ENCODE data around the gene CIAO1. TPM values are rescaled to one million over a fixed set of nuclear protein-coding genes. Genes with fewer than 3 reads are reported as not detected.

The CIAO1 gene
- polyA plus RNA-seq, 3 donors = 73.7 to 93.8 (median 89.4) TPM

DNA sequence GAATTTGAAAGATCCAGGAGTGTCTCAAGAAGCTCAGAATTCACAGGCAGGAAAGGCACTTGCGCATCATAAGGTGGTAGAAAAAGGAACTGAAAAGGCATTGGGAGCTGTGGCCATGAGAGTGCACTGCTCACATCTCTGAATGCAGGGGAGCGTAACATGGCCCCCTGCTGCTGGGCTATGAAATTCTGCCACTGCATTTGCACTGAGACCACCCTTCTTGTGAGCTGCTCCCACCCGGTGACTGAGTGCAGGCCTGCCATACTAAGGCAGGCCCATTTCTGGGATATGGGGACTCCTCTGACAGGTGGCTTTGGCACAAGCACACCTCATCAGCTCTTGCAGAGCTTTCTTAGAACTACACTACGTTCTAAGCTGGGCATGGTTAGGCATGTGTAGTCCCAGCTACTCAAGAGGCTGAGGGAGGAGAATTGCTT is 32.1 kb upstream of the CIAO1 start:
- Histone ChIP-seq H3K9ac (ENCODE audit: insufficient read depth, low read length, poor library complexity, severe bottlenecking) (no peak overlapping the region), H4K20me1 (ENCODE audit: insufficient read depth, low read length) (no peaks in the 10 kb centered on the region), H3K4me3 (replicated peaks in 1 of 3; ENCODE audit: low read depth in 2 of 3, low read length in 3 of 3) (peak overlapping the region in 1 of 3 experiments; percentile 8), H3K4me1 (ENCODE audit: control insufficient read depth in 1 of 2, insufficient read depth in 2 of 2, low read length in 2 of 2) (peaks cover 22 to 24% of the 10 kb centered on the region in 2 donors), H3K79me2 (ENCODE audit: insufficient read depth, low read length) (peaks cover 8% of the 10 kb centered on the region), H3K27me3 (ENCODE audit: control insufficient read depth in 2 of 2, insufficient read depth in 2 of 2, low read length in 2 of 2) (no peaks in the 10 kb centered on the region), H3K4me2 (replicated peaks; ENCODE audit: extremely low read depth, low read length, poor library complexity, severe bottlenecking) (peak overlapping the region; percentile 37), H3K36me3 (replicated peaks in 1 of 2; ENCODE audit: control insufficient read depth in 1 of 2, insufficient read depth in 2 of 2, low read length in 2 of 2) (peaks cover 2 to 21% of the 10 kb centered on the region in 2 donors), H2AFZ (ENCODE audit: insufficient read depth, low read depth, low read length, poor library complexity, severe bottlenecking) (peak overlapping the region; percentile 10), H3K27ac (ENCODE audit: low read depth in 1 of 2, low read length in 2 of 2) (peak overlapping the region; percentile 50 to 71), H3K9me3 (replicated peaks in 1 of 2; ENCODE audit: control insufficient read depth in 1 of 2, insufficient read depth in 1 of 2, low read length in 2 of 2) (no peaks in the 10 kb centered on the region)
- WGBS (ENCODE audit: insufficient coverage) = 46% methylated on average over 3 of the region's 4 CpGs
- peaks cover 0 to 3% (median 0%) of the 10 kb centered on the region in 7 donors for H3K9me3 Mint-ChIP-seq
- H3K4me1 Mint-ChIP-seq = peaks cover 18% of the 10 kb centered on the region
- H3K27ac Mint-ChIP-seq = peak overlapping the region; percentile 83 to 95 (median 93)
- intact Hi-C loops (cut with micrococcal nuclease) = no loop called here
- peaks cover 0 to 2% (median 0%) of the 10 kb centered on the region in 3 donors for H3K27me3 Mint-ChIP-seq (ENCODE audit: low read depth in 3 of 3)
- peak; percentile 43 to 64 (median 49) for DNase-seq
- peak overlapping the region in 1 of 2 donors; percentile 74 for H3K4me3 Mint-ChIP-seq
- peaks cover 17 to 27% of the 10 kb centered on the region in 2 donors for H3K36me3 Mint-ChIP-seq
- TF ChIP-seq, protein P1, sequence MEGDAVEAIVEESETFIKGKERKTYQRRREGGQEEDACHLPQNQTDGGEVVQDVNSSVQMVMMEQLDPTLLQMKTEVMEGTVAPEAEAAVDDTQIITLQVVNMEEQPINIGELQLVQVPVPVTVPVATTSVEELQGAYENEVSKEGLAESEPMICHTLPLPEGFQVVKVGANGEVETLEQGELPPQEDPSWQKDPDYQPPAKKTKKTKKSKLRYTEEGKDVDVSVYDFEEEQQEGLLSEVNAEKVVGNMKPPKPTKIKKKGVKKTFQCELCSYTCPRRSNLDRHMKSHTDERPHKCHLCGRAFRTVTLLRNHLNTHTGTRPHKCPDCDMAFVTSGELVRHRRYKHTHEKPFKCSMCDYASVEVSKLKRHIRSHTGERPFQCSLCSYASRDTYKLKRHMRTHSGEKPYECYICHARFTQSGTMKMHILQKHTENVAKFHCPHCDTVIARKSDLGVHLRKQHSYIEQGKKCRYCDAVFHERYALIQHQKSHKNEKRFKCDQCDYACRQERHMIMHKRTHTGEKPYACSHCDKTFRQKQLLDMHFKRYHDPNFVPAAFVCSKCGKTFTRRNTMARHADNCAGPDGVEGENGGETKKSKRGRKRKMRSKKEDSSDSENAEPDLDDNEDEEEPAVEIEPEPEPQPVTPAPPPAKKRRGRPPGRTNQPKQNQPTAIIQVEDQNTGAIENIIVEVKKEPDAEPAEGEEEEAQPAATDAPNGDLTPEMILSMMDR (IDR thresholded peaks at IDR 0.05) = peak; percentile 35

DNA sequence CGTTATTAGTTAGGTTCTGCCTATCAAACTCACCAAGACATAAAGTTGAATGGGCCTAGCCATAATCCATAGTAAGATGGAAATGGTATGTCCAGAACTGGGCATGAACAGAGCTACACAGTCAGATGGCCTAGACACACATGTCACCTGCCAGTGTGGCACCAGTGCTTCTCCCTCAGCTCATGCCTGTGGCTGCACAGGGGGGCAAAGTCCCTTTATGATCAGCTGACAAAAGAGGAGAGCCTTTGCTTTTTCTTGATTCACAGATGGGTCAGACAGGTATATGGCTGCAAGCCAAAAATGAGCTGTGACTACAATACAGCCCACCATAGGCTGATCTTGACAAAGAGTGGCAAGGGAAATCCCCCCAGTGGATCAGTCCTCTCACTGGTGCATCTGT is 29.1 kb upstream of the CIAO1 start:
- Histone ChIP-seq H3K27ac (ENCODE audit: low read depth in 1 of 2, low read length in 2 of 2) (no peak overlapping the region), H3K36me3 (replicated peaks in 1 of 2; ENCODE audit: control insufficient read depth in 1 of 2, insufficient read depth in 2 of 2, low read length in 2 of 2) (peaks cover 2 to 31% of the 10 kb centered on the region in 2 donors), H3K9ac (ENCODE audit: insufficient read depth, low read length, poor library complexity, severe bottlenecking) (no peak overlapping the region), H3K4me2 (replicated peaks; ENCODE audit: extremely low read depth, low read length, poor library complexity, severe bottlenecking) (no peak overlapping the region), H3K27me3 (ENCODE audit: control insufficient read depth in 2 of 2, insufficient read depth in 2 of 2, low read length in 2 of 2) (no peaks in the 10 kb centered on the region), H3K4me3 (replicated peaks in 1 of 3; ENCODE audit: low read depth in 2 of 3, low read length in 3 of 3) (no peak overlapping the region), H4K20me1 (ENCODE audit: insufficient read depth, low read length) (no peaks in the 10 kb centered on the region), H3K4me1 (ENCODE audit: control insufficient read depth in 1 of 2, insufficient read depth in 2 of 2, low read length in 2 of 2) (peaks cover 48 to 52% of the 10 kb centered on the region in 2 donors), H2AFZ (ENCODE audit: insufficient read depth, low read depth, low read length, poor library complexity, severe bottlenecking) (no peak overlapping the region), H3K79me2 (ENCODE audit: insufficient read depth, low read length) (peaks cover 18% of the 10 kb centered on the region), H3K9me3 (replicated peaks in 1 of 2; ENCODE audit: control insufficient read depth in 1 of 2, insufficient read depth in 1 of 2, low read length in 2 of 2) (no peaks in the 10 kb centered on the region)
- Mint-ChIP-seq H3K36me3 (peaks cover 11 to 36% of the 10 kb centered on the region in 2 donors), H3K27ac (no peak overlapping the region), H3K4me3 (no peak overlapping the region), H3K9me3 (peaks cover 0 to 3% (median 0%) of the 10 kb centered on the region in 7 donors), H3K4me1 (peaks cover 44% of the 10 kb centered on the region), H3K27me3 (ENCODE audit: low read depth in 3 of 3) (no peaks in the 10 kb centered on the region)
- TF ChIP-seq, protein P1 (IDR thresholded peaks at IDR 0.05) = no peak
- no peak for DNase-seq
- intact Hi-C loops (cut with micrococcal nuclease) = no loop called here
- WGBS (ENCODE audit: insufficient coverage) = no CpG with 5 or more reads among the region's 1 CpG
